Activated CD4-positive, alpha-beta T cell treated with anti-CD3 and anti-CD28 coated beads for 36 hours (primary cell): ENCODE data around the gene DCAF8. TPM values are rescaled to one million over a fixed set of nuclear protein-coding genes. Genes with fewer than 3 reads are reported as not detected.

Source experiments
- ATAC-seq: fragments of 200-7000 bp; cut with Tn5 transposase; one replicate; pipeline ENCODE4 v1.10.0; 2021; ENCODE audit warnings: mild to moderate bottlenecking, moderate library complexity
- CTCF ChIA-PET: fragments of 350-600 bp; sonication (Branson Sonifier 250); formaldehyde crosslinking; loops from one replicate; lab custom pipeline; 2021; ENCODE audit warnings: antibody characterized with exemption; lab: Charles Lee
- POLR2A ChIA-PET: fragments of 350-600 bp; sonication (Branson Sonifier 250); formaldehyde crosslinking; loops from one replicate; lab custom pipeline; 2021; ENCODE audit warnings: antibody characterized with exemption, inconsistent platforms; lab: Charles Lee
- DNase-seq: peaks from one replicate; pipeline ENCODE4 v3.0.0-alpha.2; 2020
- H3K27ac Mint-ChIP-seq: one replicate; pipeline ENCODE4 v1.8.0; 2021; ENCODE audit warnings: mixed read lengths
- H3K27me3 Mint-ChIP-seq: one replicate; pipeline ENCODE4 v1.8.0; 2021; ENCODE audit warnings: mixed read lengths
- H3K36me3 Mint-ChIP-seq: one replicate; pipeline ENCODE4 v1.8.0; 2021; ENCODE audit warnings: low read depth, mixed read lengths
- H3K4me1 Mint-ChIP-seq: one replicate; pipeline ENCODE4 v1.8.0; 2021; ENCODE audit warnings: mixed read lengths
- H3K4me3 Mint-ChIP-seq: one replicate; pipeline ENCODE4 v1.8.0; 2021; ENCODE audit warnings: mild to moderate bottlenecking, moderate library complexity, mixed read lengths
- H3K9me3 Mint-ChIP-seq: one replicate; pipeline ENCODE4 v1.8.0; 2021; ENCODE audit warnings: low read depth, mixed read lengths
- intact Hi-C, 2 experiments: fragments of 100-400 bp; cut with DNase I in 1 of 2; cut with micrococcal nuclease in 1 of 2; formaldehyde crosslinking; loops; one replicate each; pipeline versions ENCODE4 v1.14.2 to v1.15.1; 2022 to 2024; cut with DNase I, micrococcal nuclease
- total RNA-seq, 2 experiments: library from RNA; stranded (reverse); gene quantifications; one replicate each; pipeline ENCODE4 v1.2.3, GENCODE V29; 2021

DCAF8 gene
- 100 to 1,000 TPM; 116 to 135 TPM for total RNA-seq

DNA sequence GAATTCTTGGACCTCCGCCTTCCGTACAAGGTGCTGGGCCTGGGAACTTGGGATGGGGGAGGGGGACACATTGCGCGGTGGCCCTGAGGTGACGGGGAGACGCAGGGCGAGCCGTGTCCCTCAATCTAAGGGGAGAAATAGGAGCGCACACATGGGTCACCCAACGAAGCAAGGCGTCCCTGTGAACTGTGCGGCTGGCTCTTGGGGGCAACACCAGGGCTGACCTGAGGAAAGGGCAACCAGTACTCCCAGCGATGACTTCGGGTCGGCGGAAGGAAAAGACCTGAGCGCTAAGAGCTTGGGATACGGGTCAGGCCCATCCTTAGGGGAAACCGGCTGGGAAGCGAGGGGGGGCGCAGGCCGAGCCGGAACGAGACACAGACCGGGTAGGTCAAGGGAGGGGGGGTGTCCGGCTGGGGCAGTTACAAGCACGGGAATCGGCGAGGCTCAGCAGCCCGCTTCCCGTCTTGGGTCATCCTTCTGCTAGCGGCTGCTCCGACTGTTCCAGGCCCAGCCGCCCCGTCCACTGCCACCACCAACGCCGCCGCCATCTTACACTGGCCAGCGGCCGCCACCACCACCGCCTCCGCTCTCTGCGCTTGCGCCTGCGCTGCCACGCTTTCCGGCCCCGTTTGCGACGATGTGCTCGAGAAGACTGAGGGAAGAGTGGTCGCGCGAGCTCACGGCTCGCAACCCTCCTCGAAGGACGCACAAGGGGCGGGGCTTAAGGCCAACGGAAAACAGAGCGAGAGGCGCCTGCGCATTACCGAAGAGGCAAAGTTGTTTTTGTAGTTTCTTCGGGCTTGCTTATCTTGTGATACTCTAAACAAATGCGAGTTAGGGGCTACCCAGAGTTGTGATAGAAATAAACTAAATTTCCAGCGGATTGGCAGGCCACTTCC is at the start of gene DCAF8:
TSS of gene DCAF8 (minus strand) at position 657 of the 902 bp plus-strand sequence. CDS start 18,541 bp downstream, outside the sequence.
- intact Hi-C loops: loop anchor here (1.0 to 5.0 kb wide), 12 partner anchors 23 to 1250 kb away; partner anchors contain the start of genes CD84 (in 1 of the 2), COPA (in 1 of the 2), DUSP23 (in 1 of the 2) and IGSF8 (in 1 of the 2)
- CTCF ChIA-PET: interaction anchor here (0.5 to 5.0 kb wide), 10 partner anchors 10 to 481 kb away, joined by 3 to 39 read pairs (median 3); partner anchors contain the start of genes DUSP23 and PEX19

DNA sequence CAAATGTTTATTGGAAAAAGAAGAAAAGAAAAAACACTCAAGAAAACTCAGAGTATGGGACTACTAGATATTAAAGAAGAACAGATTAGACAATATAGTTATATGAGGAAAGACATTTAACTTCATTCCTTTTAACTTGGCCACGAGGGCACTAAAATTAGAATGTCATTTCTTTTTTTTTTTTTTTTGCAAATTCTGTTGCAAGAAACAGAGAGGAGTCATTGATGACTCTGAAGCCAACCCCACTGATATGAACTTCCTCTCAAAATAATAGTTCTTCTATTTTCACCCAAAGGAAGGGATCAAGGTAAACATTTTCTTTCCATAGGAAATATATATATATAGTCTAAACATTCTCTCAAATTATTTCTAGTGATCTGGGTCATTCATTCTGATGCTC is 47.2 kb upstream of the DCAF8 start:
- H3K36me3 Mint-ChIP-seq: peaks cover 56% of the 10 kb centered on the region
- H3K4me3 Mint-ChIP-seq: no peak overlapping the region
- ChIA-PET CTCF (interaction anchor here (1.0 kb wide), 1 partner anchor 9 kb away, joined by 3 read pairs; no protein-coding TSS in a partner anchor), POLR2A (interaction anchor here (0.6 kb wide), 1 partner anchor 21 kb away, joined by 5 read pairs; no protein-coding TSS in a partner anchor)
- no peaks in the 10 kb centered on the region for H3K27me3 Mint-ChIP-seq
- no peaks in the 10 kb centered on the region for H3K9me3 Mint-ChIP-seq
- no peaks in the 10 kb centered on the region for H3K4me1 Mint-ChIP-seq
- intact Hi-C loops: no loop called here
- DNase-seq (no peak), ATAC-seq (no peak)
- H3K27ac Mint-ChIP-seq: no peak overlapping the region

More for the DNA sequence above, at the start of gene DCAF8:
- POLR2A ChIA-PET: interaction anchor here (0.6 to 1.6 kb wide), 8 partner anchors 10 to 339 kb away, joined by 3 to 15 read pairs (median 4); partner anchors contain the start of genes IGSF8 and PEX19
- Mint-ChIP-seq H3K27me3 (no peaks in the 10 kb centered on the region), H3K9me3 (no peaks in the 10 kb centered on the region), H3K27ac (peak within 1 kb of the TSS; percentile 99), H3K4me3 (peak within 1 kb of the TSS; percentile 100), H3K36me3 (peaks cover 20% of the 10 kb centered on the region), H3K4me1 (peaks cover 44% of the 10 kb centered on the region)
- ATAC-seq (peak; percentile 88), DNase-seq (peak; percentile 99)

DNA sequence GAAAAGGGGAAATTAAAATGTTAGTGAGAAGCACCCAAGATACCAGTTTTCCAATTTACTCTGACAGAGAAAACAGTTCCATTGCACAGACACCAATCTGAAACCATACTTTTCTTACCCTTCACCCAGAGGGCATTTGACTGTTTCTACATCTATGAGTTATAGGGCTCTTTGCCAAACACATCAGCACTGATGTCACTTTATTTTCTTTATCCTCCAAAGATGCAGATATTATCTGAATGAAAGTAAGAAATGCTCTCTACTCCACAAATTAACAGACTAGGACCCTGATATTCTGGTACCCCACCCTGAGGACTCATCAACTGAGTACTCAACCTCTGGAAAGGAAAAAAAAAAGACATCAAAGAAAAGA is 46.8 kb upstream of the DCAF8 start:
- no peaks in the 10 kb centered on the region for H3K27me3 Mint-ChIP-seq
- H3K4me3 Mint-ChIP-seq: no peak overlapping the region
- no peaks in the 10 kb centered on the region for H3K9me3 Mint-ChIP-seq
- peaks cover 54% of the 10 kb centered on the region for H3K36me3 Mint-ChIP-seq
- no peaks in the 10 kb centered on the region for H3K4me1 Mint-ChIP-seq
- intact Hi-C loops: no loop called here
- no peak for DNase-seq
- POLR2A ChIA-PET: no interaction called here
- ATAC-seq: no peak
- CTCF ChIA-PET: interaction anchor here (1.0 to 4.0 kb wide), 2 partner anchors 10 to 17 kb away, joined by 3 to 10 read pairs; no protein-coding TSS in a partner anchor
- H3K27ac Mint-ChIP-seq: no peak overlapping the region

DNA sequence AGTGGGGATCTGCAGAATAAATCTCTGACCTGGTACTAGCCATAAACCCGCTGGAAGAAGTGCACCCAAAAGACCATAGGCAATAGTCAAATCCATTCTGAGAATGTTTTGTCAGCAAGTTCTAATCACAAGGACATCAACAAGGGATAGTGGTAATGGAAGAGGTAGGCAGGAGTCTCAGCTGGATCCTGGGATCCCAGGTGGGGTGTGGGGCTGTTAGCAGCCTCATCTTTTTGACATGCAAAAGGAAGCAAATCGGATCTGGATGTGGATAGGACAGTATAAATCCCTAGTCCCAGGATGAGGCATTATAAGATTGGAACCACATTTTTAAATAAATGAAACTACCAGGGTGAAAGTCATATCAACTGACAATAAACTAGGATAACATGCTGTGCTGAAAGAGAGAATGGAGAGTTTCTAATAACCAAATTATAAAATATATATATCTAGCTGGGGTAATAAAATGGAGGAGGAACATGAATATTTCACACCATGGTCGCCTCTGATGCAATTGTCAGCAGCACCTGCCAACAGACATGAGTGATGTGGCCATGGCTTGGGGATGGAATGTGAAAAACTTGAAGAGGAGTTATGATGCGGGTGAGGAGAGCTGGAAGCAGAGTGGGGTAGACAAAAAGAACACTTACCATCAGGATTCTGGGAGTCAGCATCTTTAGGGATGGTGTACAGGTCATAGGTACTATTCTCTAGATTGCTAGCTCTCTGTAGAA is 46.3 kb upstream of the DCAF8 start:
- intact Hi-C loops: no loop called here
- CTCF ChIA-PET: interaction anchor here (0.7 to 4.0 kb wide), 3 partner anchors 10 to 30 kb away, joined by 3 to 10 read pairs (median 3); no protein-coding TSS in a partner anchor
- Mint-ChIP-seq H3K27ac (no peak overlapping the region), H3K4me3 (no peak overlapping the region), H3K36me3 (peaks cover 52% of the 10 kb centered on the region), H3K27me3 (no peaks in the 10 kb centered on the region), H3K9me3 (no peaks in the 10 kb centered on the region), H3K4me1 (no peaks in the 10 kb centered on the region)
- POLR2A ChIA-PET: interaction anchor here (0.6 kb wide), 1 partner anchor 229 kb away, joined by 4 read pairs; no protein-coding TSS in a partner anchor
- ATAC-seq (no peak), DNase-seq (no peak)

GRCh38 chr1:160307118-160307791 is 44.9 kb upstream of the DCAF8 start:
- Mint-ChIP-seq H3K36me3 (peaks cover 52% of the 10 kb centered on the region), H3K4me3 (no peak overlapping the region), H3K9me3 (no peaks in the 10 kb centered on the region), H3K4me1 (no peaks in the 10 kb centered on the region), H3K27ac (no peak overlapping the region), H3K27me3 (no peaks in the 10 kb centered on the region)
- ChIA-PET CTCF (interaction anchor here (4.0 kb wide), 1 partner anchor 15 kb away, joined by 10 read pairs; no protein-coding TSS in a partner anchor), POLR2A (no interaction called here)
- ATAC-seq (no peak), DNase-seq (no peak)
- intact Hi-C loops: no loop called here

DNA sequence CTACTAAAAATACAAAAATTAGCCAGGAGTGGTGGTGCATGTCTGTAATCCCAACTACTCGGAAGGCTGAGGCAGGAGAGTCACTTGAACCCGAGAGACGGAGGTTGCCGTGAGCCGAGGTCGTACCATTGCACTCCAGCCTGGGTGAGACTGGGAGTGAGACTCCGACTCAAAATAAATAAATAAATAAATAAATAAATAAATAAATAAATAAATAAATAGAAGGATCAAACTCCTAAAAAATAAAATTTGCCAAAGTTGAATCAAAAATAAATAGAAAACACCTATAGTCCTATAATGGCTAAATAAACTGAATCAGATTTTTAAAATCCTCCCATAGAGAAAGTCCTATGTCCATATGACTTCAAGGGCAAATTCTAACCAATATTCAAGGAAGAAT is 37.8 kb upstream of the DCAF8 start:
- Mint-ChIP-seq H3K27ac (no peak overlapping the region), H3K4me1 (no peaks in the 10 kb centered on the region), H3K9me3 (no peaks in the 10 kb centered on the region), H3K36me3 (peaks cover 46% of the 10 kb centered on the region), H3K27me3 (no peaks in the 10 kb centered on the region), H3K4me3 (no peak overlapping the region)
- CTCF ChIA-PET: interaction anchor here (0.6 to 1.3 kb wide), 4 partner anchors 9 to 847 kb away, joined by 3 to 4 read pairs (median 3); no protein-coding TSS in a partner anchor
- intact Hi-C loops: no loop called here
- ATAC-seq: no peak
- DNase-seq: no peak
- POLR2A ChIA-PET: no interaction called here

DNA sequence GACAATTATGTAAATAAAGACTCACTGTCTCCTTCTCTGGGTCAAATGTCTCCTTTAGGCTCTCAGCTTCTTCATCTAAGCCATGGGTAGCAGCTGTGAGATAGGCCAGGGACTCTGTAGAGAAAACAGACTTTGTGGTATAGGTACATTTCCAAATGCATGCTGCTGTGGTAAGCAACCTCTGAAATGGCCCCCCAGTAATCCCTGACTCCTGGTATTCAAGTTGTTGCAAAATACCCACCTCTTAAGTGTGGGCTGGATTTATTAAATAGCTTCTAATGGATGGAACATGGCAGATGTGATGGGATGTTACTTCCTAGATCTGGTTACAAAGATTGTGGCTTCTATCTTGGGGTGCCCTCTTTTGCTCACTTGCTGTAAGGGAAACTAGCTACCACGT is 33.7 kb upstream of the DCAF8 start:
- Mint-ChIP-seq H3K4me3 (no peak overlapping the region), H3K27me3 (no peaks in the 10 kb centered on the region), H3K36me3 (peaks cover 67% of the 10 kb centered on the region), H3K4me1 (peaks cover 2% of the 10 kb centered on the region), H3K9me3 (no peaks in the 10 kb centered on the region), H3K27ac (no peak overlapping the region)
- ATAC-seq (no peak), DNase-seq (no peak)
- POLR2A ChIA-PET: no interaction called here
- intact Hi-C loops: no loop called here
- CTCF ChIA-PET: interaction anchor here (1.3 kb wide), 2 partner anchors 52 to 102 kb away, joined by 3 to 4 read pairs; no protein-coding TSS in a partner anchor

DNA sequence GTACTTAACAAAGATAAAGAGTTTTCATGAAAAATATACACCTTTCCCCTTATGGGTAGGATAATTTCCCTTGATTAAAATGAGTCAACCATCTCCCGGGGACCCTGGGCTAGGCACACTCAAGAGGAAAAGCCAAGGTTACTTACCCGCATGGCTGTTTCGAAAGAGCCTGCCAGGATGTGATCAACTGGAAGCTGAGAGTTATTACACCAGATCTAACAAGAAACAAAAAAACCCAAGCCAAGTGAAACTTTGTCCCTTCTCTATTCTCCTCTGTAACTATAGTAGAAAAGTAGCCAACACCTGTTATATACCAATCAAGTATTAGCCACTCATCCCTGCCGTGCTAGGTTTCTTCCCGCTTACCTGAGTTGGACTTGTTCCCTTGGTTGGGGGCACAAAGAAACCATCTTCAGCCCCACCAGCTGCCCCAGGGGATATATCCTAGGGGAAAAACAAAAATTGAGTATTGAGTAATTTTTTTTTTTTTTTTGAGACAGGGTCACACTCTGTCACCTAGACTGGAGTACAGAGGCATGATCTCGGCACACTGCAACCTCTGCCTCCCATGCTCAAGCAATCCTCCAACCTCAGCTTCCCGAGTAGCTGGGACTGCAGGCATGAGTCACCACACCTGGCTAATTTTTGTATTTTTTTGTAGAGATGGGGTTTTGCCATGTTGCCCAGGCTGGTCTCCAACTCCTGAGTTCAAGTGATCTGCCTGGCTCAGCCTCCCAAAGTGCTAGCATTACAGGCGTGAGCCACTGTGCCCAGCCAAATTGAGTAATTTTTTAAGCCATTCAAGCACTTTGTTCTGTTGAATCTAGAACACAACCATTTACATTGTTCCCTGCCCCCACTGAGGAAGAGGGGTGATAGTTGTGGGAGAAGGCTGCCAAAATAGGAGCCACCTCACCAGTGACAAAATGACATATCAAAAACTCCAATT is 30.9 kb upstream of the DCAF8 start:
- Mint-ChIP-seq H3K4me3 (no peak overlapping the region), H3K27me3 (no peaks in the 10 kb centered on the region), H3K36me3 (peaks cover 67% of the 10 kb centered on the region), H3K9me3 (no peaks in the 10 kb centered on the region), H3K4me1 (peaks cover 2% of the 10 kb centered on the region), H3K27ac (no peak overlapping the region)
- POLR2A ChIA-PET: no interaction called here
- no peak for ATAC-seq
- CTCF ChIA-PET: interaction anchor here (1.0 to 4.6 kb wide), 20 partner anchors 9 to 215 kb away, joined by 3 to 49 read pairs (median 8); partner anchors contain the start of genes DCAF8 and PEX19
- intact Hi-C loops: no loop called here
- DNase-seq: no peak

DNA sequence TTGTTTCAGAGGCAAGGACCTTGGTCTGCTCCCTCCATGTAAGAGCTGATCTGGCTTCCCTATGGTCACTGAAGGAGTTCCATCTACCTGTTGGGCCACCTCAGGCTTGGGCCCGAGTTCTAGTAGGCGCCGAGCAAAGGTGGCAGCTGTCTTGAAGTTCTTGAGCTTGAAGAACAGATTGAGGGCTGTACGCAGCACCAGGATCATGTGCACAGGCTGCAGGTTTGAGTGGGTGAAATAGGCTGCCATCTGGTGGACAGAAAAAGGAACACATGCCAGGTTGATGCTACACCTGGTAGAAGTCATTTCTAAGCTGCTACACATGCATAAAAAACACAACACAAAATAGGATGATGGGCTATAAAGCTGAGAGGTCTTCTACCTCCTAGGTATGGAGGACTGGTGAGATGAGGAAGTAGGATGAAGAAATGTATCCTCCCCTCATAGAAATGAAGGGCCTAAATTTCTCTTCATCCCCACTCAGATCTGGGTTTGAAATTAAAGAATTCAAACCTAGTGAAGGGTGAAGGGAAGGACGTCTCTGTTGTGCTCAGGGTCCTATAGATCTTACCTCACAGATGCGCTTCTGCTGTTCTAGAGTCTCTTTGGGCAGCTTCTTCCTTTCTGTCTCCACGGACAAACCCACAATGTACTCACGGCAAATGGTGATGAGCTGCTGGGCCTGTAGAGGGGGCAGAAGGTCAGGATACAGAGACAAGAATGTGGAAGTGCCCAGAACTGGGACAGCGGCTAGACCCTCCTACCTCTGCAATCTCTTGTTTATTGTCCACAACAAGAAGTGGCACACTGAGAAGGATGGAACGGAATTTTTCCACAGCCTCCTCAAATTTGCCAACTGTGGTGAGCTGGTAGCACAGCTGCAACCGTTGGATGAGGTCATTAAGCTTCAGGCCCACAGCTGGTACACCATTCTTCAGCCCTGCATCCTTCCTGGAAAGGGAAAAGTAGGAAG is 29.2 kb upstream of the DCAF8 start:
- intact Hi-C loops: loop anchor here (1.0 kb wide), 2 partner anchors 98 to 190 kb away; no protein-coding TSS in a partner anchor
- peak; percentile 98 for ATAC-seq
- Mint-ChIP-seq H3K36me3 (peaks cover 53% of the 10 kb centered on the region), H3K4me1 (peaks cover 2% of the 10 kb centered on the region), H3K4me3 (no peak overlapping the region), H3K27me3 (no peaks in the 10 kb centered on the region), H3K9me3 (no peaks in the 10 kb centered on the region), H3K27ac (no peak overlapping the region)
- DNase-seq: peak; percentile 76
- POLR2A ChIA-PET: interaction anchor here (0.6 to 1.5 kb wide), 5 partner anchors 29 to 475 kb away, joined by 3 to 4 read pairs (median 3); partner anchors contain the start of gene DCAF8
- CTCF ChIA-PET: interaction anchor here (0.5 to 4.6 kb wide), 74 partner anchors 8 to 665 kb away, joined by 3 to 49 read pairs (median 5); partner anchors contain the start of genes DCAF8 and PEA15
